Kidney (tissue), 14 donors: ENCODE data around the gene ADAMTS7. TPM values are rescaled to one million over a fixed set of nuclear protein-coding genes. Genes with fewer than 3 reads are reported as not detected.
A peak's percentile ranks its signal among the peaks of the same experiment; 100 is the strongest.
"Not testable (repeated sequence)": the region's sequence is repeated elsewhere in the genome, so short reads cannot be mapped to it uniquely, and the experiment has no call there.

ENCODE experiments used
- DNase-seq, 5 donors: peaks; one replicate each; pipeline ENCODE4 v3.0.0-alpha.2; 2013 to 2020
- FAIRE-seq: peaks from 2 replicates; lab custom pipeline; 2012; peaks lifted over from hg19 to GRCh38; lab: Jason Lieb, UNC
- H3K27ac ChIP-seq, 2 donors: one replicate each; pipeline ENCODE4 v1.7.0; 2013; ENCODE audit warnings: low read depth in 2 of 2, low read length in 2 of 2, inconsistent platforms in 1 of 2
- H3K27me3 ChIP-seq: one replicate; pipeline ENCODE4 v1.7.1; 2013; ENCODE audit warnings: low read length, inconsistent platforms; ENCODE audit not compliant: control insufficient read depth, insufficient read depth
- H3K36me3 ChIP-seq, 3 donors: one replicate each; pipeline versions ENCODE4 v1.7.0 to v1.7.1; 2013; ENCODE audit warnings: low read length in 3 of 3, control low read depth in 1 of 3, inconsistent platforms in 1 of 3; ENCODE audit not compliant: insufficient read depth in 3 of 3, control insufficient read depth in 2 of 3
- H3K4me1 ChIP-seq, 3 donors: one replicate each; pipeline versions ENCODE4 v1.7.0 to v1.7.1; 2013; ENCODE audit warnings: low read length in 3 of 3, inconsistent platforms in 1 of 3, low read depth in 1 of 3; ENCODE audit not compliant: control insufficient read depth in 2 of 3, insufficient read depth in 2 of 3
- H3K4me3 ChIP-seq, 3 donors: one replicate each; pipeline versions ENCODE4 v1.7.0 to v1.8.1; 2013; ENCODE audit warnings: low read length in 3 of 3, control low read depth in 1 of 3, inconsistent platforms in 1 of 3
- H3K9ac ChIP-seq, 3 donors: one replicate each; pipeline versions ENCODE4 v1.7.0 to v1.7.1; 2013; ENCODE audit warnings: low read length in 3 of 3, control low read depth in 1 of 3, inconsistent platforms in 1 of 3
- H3K9me3 ChIP-seq, 3 donors: one replicate each; pipeline versions ENCODE4 v1.7.0 to v1.7.1; 2013; ENCODE audit warnings: low read length in 3 of 3, control low read depth in 1 of 3, inconsistent platforms in 1 of 3; ENCODE audit not compliant: control insufficient read depth in 2 of 3, insufficient read depth in 1 of 3
- intact Hi-C: fragments of 100-400 bp; cut with DNase I; formaldehyde crosslinking; loops from one replicate; pipeline ENCODE4 v1.11.1; 2022
- polyA plus RNA-seq: library from polyadenylated mRNA; stranded (reverse); fragments of 350-450 nt; fragmentation: Illumina TruSeq; extraction: RNeasy Lipid Tissue Mini Kit (QIAGEN cat#74804); gene quantifications from one replicate; pipeline ENCODE4 v1.2.3, GENCODE V29; 2014; ENCODE audit warnings: low read depth, low replicate concordance; ENCODE audit not compliant: insufficient read depth
- total RNA-seq: library from RNA; stranded (reverse); fragmentation: NEBNext Ultra II Directional; extraction: Animal tissue kit (Norgen Biotek cat#: 25700); gene quantifications from one replicate; pipeline ENCODE4 v1.2.1, GENCODE V29; 2021
- TF ChIP-seq, protein P1 (sequence below): IDR thresholded peaks from 3 replicates; pipeline ENCODE4 v1.5.1; 2012; ENCODE audit warnings: mild to moderate bottlenecking, moderate library complexity, borderline replicate concordance; ENCODE audit not compliant: insufficient read depth; ENCODE audit errors: extremely low read depth
- donor health status: control.
- donor health status: control.
- donor health status: control.
- donor health status: control.
- donor health status: control.
- donor health status: DM: yes; HTN: yes; CAD: no.
- donor health status: Normal renal cell carcinoma (clear cell type).

ADAMTS7 gene
- total and polyA plus RNA-seq, 2 donors from 2014 or later: 0.82 to 3.1 TPM

- intact Hi-C loops: no loop called here
- Histone ChIP-seq H3K9me3 (no peaks in the 10 kb centered on the region), H3K9ac (no peak overlapping the region), H3K27ac (no peak overlapping the region), H3K4me3 (no peak overlapping the region), H3K27me3 (no peaks in the 10 kb centered on the region), H3K36me3 (no peaks in the 10 kb centered on the region), H3K4me1 (no peaks in the 10 kb centered on the region)
- FAIRE-seq (no peak), DNase-seq (peak in 1 of 5 donors; percentile 1)
- TF ChIP-seq, protein P1, sequence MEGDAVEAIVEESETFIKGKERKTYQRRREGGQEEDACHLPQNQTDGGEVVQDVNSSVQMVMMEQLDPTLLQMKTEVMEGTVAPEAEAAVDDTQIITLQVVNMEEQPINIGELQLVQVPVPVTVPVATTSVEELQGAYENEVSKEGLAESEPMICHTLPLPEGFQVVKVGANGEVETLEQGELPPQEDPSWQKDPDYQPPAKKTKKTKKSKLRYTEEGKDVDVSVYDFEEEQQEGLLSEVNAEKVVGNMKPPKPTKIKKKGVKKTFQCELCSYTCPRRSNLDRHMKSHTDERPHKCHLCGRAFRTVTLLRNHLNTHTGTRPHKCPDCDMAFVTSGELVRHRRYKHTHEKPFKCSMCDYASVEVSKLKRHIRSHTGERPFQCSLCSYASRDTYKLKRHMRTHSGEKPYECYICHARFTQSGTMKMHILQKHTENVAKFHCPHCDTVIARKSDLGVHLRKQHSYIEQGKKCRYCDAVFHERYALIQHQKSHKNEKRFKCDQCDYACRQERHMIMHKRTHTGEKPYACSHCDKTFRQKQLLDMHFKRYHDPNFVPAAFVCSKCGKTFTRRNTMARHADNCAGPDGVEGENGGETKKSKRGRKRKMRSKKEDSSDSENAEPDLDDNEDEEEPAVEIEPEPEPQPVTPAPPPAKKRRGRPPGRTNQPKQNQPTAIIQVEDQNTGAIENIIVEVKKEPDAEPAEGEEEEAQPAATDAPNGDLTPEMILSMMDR: no peak
Observed at GRCh38 chr15:78850352-78850751, 39.1 kb upstream of the ADAMTS7 start.

DNA sequence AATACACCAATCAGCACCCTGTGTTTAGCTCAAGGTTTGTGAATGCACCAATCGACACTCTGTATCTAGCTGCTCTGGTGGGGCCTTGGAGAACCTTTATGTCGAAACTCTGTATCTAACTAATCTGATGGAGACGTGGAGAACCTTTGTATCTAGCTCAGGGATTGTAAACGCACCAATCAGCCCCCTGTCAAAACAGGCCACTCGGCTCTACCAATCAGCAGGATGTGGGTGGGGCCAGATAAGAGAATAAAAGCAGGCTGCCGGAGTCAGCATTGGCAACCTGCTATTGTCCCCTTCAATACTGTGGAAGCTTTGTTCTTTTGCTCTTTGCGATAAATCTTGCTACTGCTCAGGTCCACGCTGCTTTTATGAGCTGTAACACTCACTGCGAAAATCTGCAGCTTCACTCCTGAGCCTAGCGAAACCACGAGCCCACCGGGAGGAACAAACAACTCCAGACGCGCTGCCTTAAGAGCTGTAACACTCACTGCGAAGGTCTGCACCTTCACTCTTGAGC is 36.2 kb upstream of the ADAMTS7 start:
- H3K27me3 ChIP-seq, H3K4me1 ChIP-seq, DNase-seq, H3K9me3 ChIP-seq, H3K9ac ChIP-seq, H3K36me3 ChIP-seq, H3K4me3 ChIP-seq, H3K27ac ChIP-seq, FAIRE-seq, intact Hi-C loops: not testable (repeated sequence)

GRCh38 chr15:78846906-78847305 is 35.6 kb upstream of the ADAMTS7 start:
- FAIRE-seq, H3K36me3 ChIP-seq, intact Hi-C loops, H3K27me3 ChIP-seq, H3K4me3 ChIP-seq, H3K9ac ChIP-seq, H3K4me1 ChIP-seq, H3K27ac ChIP-seq, H3K9me3 ChIP-seq: not testable (repeated sequence)
- peak in 1 of 5 donors; percentile 46 for DNase-seq

DNA sequence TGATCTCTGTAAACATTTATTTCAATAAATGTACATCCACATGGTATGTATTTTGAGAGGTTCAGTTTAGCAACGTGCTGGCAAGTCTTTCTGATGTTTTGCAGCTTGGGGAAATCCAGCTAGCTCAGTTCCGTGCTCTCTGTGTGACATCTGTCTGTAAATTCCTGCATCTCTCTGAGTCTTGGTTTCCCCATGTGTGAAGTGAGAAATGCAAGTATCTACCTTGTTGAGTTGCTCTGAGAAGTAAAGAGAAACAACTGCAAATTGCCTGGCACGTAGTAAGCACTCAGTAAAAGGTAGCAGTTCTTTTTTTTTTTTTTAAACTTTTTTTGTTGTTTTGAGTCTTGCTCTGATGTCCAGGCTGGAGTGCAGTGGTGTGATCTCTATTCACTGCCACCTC is 31.3 kb upstream of the ADAMTS7 start:
- TF ChIP-seq, protein P1: no peak
- H3K9ac ChIP-seq: no peak overlapping the region
- H3K4me1 ChIP-seq: peaks cover 0 to 3% (median 0%) of the 10 kb centered on the region in 3 donors
- H3K36me3 ChIP-seq: no peaks in the 10 kb centered on the region
- no peaks in the 10 kb centered on the region for H3K9me3 ChIP-seq
- H3K4me3 ChIP-seq: no peak overlapping the region
- intact Hi-C loops: no loop called here
- DNase-seq (no peak), FAIRE-seq (no peak)
- H3K27ac ChIP-seq: no peak overlapping the region
- no peaks in the 10 kb centered on the region for H3K27me3 ChIP-seq
